HG03175 (cell line): Measurements from ENCODE around the gene CSNK1E.

Experiments
- ATAC-seq: cut with Tn5 transposase; IDR thresholded peaks from one replicate; pipeline ENCODE4 v1.9.1; 2021; ENCODE audit warnings: mild to moderate bottlenecking, moderate library complexity; ENCODE audit not compliant: unreplicated experiment

Gene CSNK1E

GRCh38 chr22:38250643-38251340 is 66.4 kb downstream of the CSNK1E start:
- ATAC-seq = no peak

GRCh38 chr22:38249803-38250642 is 67.2 kb downstream of the CSNK1E start:
- no peak for ATAC-seq

GRCh38 chr22:38249301-38249700 is 67.9 kb downstream of the CSNK1E start:
- ATAC-seq = no peak

- ATAC-seq = no peak
These were observed 69.0 kb downstream of the CSNK1E start for GRCh38 chr22:38248280-38248679.

- no peak for ATAC-seq
These were observed 69.5 kb downstream of the CSNK1E start for GRCh38 chr22:38247713-38248112.

GRCh38 chr22:38246692-38247091 is 70.5 kb downstream of the CSNK1E start:
- ATAC-seq = no peak

- ATAC-seq = no peak
These were observed 71.1 kb downstream of the CSNK1E start for GRCh38 chr22:38246046-38246658.

- ATAC-seq = no peak
These were observed 73.1 kb downstream of the CSNK1E start for GRCh38 chr22:38244106-38244505.

GRCh38 chr22:38243007-38243765 is 74.0 kb downstream of the CSNK1E start:
- ATAC-seq = no peak

GRCh38 chr22:38240734-38241252 is 76.4 kb downstream of the CSNK1E start:
- no peak for ATAC-seq
